Activated CD4-positive, CD25-positive, alpha-beta regulatory T cell treated with anti-CD3 and anti-CD28 coated beads, Interleukin-2, amount 50 U/mL, for 16 hours (primary cell): ENCODE results near the gene HS3ST6.
A peak's percentile ranks its signal among the peaks of the same experiment; 100 is the strongest.
"Not testable (repeated sequence)": the region's sequence is repeated elsewhere in the genome, so short reads cannot be mapped to it uniquely, and the experiment has no call there.

Experiments
- DNase-seq: peaks from one replicate; pipeline ENCODE4 v3.0.0-alpha.2; 2020; ENCODE audit warnings: low read depth, low spot score

HS3ST6 gene

DNA sequence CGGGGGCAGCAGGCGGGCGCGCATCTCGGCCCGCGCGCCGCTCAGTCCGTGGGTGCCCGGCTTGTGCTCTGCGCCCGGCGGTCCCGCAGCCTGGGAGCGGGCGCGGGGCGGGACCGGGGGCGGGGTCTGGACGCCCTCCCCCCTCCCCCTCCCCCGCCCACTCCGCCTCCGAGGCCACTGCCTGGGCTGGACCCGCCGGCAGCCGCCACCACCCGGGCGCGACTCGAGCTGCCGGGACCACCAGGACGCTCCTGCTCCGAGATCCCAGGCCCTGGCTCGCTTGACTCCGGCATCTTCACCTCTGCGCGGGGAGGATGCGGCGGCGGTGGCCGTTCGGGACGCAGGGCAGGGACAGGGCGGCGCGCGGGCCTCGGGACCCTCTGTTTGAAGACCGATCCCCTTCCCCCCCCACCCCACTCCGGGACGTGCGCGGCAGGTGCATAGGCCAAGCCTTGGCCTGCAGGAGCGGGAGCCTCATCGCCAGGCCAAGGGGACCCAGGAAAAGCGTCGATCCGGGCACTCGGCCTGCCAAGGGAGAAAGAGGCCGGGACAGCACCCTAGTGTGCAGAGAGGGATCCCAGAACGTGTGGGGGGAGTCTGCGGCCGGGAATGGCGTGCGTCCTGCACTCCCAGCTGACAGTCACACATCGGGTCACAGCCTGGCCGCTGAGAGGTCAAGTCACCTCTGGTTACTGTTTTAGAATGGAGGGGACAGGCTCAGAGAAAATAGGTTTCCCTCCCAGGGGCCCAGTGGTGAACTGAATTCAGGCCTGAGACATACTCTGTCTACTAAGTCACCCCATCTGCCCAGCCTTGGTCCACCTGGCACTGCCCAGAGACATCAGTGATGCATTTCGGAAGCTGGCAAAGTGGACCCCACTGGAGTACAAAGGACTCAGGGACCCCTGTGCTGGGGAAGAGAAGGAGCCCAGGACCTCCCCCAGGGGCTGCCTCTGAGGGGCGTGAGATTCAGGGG lies at the start of gene HS3ST6:
Gene HS3ST6 (minus strand): TSS at position 65 of the 976 bp plus-strand sequence. CDS start 92 bp downstream, outside the sequence.
- DNase-seq = no peak

DNA sequence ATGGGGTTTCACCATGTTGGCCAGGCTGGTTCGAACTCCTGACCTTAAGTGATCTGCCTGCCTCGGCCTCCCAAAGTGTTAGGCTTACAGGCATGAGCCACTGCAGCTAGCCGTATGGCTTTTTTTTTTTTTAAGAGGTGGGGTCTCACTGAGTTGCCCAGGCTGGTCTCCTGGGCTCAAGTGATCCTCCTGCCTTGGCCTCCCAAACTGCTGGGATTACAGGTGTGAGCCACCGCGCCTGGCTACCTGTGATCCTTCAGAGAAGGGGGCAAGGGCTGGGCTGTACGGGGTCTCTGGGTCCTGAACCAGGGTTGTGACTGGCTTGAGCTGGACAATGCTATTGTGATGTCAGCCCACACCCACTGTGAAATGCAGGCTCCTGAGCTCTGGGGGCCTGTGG lies 48.2 kb upstream of the HS3ST6 start, which contains the start of gene RNF151:
Gene RNF151 (plus strand): TSS at position 397 of the 400 bp plus-strand sequence. CDS start 26 bp downstream, outside the sequence.
- no peak for DNase-seq

DNA sequence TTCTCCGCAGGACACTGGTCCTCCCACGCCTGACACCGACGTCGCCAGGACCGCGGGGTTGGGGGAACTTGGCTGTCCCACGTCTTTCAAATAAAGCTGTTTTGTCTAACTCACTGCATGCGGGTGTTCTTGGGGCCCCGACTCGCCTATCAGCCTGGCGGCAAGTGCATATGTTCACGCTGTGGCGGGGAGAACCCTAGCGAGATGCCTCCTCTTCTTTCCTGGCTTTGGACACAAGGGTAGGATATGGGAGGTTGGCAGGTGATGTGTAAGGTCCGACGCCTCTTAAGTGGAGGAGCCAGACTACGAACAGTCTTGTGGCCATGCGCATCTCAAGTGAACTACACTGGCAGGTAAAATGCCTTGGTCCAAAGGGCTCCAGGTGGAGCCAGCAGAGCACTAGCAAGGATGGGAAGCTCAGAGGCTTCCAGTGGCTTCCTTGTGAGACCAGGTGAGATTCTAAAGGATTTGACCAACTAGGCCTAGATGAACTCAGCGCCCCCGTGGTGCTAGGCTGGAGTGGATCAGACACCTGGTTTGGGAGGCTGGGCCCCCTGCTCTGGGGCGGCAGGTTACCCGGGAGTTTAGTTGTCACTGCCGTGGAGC lies 47.3 kb upstream of the HS3ST6 start:
- DNase-seq = no peak

DNA sequence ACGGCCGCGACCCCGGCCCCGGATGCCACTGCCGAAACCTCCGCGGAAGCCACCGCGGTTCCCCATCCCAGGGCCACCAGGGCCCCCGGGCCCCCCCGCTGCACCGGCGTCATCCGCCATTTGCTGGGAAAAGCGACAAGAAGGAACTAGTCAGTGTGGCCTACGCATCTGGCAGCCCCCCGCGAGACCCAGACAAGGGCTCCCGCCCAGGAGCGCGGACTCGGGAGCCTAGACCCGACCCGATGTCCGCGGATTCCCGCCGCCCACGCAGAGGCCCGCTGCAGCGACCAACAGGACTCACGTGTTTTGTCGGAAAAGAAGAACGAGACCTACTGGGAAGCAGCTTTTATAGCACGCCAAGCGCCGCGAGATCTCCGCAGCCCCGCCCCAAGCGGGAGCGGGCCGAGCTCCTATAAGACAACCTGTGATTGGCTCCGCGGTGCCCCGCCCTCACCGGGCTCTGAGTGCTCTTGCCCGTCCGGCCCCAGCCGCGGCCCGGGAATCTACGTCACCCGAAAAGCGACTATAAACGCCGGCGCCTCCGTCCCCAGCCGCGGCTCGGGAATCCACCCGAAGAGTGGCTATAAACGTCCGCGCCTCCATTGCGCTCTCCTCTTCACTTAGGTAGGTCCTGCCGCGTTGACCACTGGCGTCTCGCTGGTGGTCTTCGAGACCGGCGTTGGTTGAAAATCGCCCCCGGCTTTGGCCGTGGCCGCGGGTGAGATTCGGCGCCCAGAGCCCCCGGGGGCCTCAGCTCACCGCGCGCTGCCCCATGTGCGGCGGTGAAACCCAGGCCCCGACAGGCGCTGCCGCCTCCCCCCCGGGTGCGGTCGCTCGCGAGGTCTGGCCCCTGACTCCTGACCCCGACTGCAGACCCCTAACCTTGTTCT lies 46.5 kb upstream of the HS3ST6 start, which contains the start of gene RPS2:
Gene RPS2 (minus strand): TSS at position 321 of the 890 bp plus-strand sequence. CDS start 201 bp downstream, at position 120.
- peak; percentile 90 for DNase-seq

DNA sequence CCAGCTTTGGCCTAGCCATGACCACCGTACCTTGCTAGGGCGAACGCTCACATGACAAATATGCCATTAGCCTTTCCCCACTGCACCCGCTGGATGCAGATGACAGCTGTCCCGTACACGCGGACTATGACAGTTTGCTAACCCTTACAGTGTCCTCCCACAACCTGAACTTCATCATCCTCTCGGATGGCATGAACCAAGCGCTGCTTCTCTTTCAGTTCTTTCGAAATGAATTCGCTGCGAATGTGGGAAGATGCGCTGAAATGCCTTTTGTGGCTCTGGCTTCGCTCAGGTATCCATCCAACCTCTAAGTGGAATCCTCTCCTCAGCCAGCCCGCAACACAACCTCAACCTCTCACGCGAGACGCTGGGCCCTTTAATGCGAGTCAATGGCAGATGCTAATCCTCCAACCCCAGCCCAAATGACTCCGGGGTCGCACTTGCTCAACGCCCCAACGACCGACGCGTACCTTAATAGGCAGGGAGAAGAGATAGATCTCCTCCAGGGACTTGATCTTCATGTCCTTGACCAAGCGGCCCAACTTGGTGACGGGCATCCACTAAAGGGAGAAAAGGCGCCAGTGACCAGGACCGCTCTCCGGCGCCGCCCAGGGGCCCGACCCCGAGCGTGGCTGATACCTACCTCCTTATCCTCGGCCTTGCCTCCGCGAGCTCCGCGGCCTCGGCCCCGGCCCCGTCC lies 45.7 kb upstream of the HS3ST6 start:
- DNase-seq = no peak

DNA sequence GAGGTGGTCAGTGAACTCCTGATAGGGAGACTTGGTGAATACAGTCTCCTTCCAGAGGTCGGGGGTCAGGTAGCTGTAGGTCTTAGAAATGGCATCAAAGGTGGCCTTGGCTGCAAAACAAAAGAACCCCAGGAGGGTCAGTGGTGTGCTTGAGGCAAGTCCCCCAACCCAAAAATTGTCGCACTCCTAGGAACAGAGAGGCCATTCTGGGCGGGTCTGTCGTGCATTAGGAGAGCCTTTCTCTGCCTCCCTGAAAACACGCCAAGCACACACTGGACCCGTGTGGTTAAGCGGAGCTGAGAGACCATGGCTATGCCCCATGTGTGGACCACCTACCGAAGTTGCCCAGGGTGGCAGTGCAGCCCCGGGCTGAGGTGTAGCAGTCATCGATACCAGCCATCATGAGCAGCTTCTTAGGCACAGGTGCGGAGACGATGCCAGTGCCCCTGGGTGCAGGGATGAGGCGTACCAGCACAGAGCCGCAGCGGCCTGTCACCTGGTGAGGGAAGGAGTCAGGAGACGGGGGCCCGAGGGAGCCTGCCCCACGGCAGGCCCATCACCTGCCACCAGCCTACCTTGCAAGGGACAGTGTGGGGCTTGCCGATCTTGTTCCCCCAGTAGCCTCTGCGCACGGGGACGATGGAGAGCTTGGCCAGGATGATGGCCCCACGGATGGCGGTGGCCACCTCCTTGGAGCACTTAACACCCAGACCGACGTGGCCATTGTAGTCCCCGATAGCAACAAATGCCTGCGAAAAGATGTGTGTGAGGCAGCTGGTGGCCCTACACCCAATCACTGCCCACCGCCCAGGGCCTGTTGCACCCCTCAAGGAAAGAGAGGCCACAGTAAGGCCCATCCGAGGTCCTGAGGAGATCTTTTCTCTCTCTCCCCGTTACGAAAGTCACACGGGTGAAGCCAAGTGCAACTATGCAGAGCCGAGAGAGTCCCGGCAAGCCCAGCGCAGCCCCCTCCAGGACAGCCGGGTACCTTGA lies 44.2 kb upstream of the HS3ST6 start:
- DNase-seq = not testable (repeated sequence)

DNA sequence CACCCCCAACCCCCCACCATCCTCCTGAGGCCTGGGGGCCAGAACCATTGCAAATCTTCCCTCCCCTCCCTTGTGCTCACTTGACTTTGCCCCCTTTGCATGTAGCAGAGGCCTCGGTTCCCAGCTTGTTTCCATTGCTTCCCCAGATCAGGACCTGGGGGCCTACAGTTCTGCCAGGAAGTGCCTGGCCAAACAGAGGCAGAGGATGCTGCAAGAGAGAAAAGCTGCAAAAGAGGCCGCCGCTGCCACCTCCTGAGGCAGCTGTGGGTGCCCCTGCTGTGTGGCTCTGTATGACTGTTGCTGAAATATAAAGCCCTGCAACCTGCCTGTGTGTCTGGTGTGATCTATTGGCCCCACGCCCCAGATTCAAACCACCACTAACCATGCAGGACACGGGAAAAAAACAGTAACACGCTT lies 43.4 kb upstream of the HS3ST6 start:
- DNase-seq = no peak

DNA sequence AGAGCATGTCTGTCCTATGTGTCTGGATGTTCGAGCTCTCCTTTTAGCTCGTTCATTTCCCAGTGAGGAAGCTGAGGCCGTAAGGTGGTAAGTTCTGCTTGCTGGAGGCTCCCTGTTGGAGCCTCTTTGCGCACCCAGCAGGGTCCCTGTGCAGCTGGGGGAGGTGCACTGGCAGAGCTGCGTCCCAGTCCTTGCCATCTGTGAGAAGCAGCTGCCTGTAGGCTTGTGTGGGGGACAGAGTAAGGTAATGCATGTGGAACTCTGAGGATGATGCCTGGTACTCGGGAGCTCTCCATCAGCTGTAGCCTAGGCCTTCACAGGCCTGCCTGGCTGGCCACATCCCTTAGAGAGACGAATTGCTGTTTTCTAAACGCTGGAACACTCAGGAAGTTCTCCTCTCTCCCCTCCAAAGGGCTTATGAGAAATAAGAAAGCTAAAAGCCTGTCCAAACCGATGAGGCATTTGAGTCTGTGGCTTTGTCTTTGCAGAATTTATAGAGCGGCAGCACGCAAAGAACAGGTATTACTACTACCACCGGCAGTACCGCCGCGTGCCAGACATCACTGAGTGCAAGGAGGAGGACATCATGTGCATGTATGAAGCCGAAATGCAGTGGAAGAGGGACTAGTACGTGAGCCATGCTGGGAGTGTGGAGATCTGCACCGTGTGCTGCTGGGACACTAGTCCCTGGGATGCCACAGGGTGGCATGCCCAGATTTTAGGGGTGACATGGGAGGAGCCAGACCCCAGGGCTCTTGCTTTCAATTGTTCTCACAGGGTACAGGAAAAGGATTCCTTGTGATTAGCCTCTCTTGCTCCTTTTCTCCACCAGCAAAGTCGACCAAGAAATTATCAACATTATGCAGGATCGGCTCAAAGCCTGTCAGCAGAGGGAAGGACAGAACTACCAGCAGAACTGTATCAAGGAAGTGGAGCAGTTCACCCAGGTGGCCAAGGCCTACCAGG lies 42.7 kb upstream of the HS3ST6 start:
- no peak for DNase-seq

DNA sequence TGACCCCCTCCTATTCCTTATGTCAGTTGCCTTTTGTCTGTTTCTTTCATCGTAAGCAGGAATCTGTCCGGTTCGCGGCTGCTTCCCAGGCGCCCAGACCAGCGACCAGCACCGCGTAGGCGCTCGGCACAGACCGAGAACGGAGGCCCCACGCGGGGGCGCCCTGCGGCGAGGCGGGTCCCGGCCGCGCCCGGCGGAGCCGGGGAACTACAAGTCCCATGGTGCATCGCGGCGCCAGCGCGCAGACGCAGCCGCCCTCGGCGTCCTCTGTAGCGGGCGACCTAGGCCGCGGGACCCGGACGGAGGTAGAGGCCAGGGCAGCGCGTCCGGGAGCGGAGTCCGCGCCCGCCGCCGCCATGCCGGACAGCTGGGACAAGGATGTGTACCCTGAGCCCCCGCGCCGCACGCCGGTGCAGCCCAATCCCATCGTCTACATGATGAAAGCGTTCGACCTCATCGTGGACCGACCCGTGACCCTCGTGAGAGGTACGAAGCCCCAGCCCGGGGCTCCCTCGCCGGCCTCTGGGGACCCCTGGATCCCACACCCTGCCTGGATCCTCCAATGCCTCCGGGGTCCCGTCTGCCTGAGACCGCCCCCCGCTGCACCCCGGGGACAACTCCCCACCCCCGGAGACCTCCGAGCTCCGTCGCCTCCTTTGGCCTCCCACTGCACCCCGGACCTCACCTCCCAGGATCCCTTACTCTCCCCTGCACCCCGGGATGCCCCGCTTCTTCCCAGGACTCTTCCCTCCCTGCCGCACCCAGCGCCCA lies 41.2 kb upstream of the HS3ST6 start, which contains the start of gene NDUFB10:
Gene NDUFB10 (plus strand): TSS at position 270 of the 771 bp plus-strand sequence. CDS start 87 bp downstream, at position 357.
- DNase-seq = peak; percentile 82

DNA sequence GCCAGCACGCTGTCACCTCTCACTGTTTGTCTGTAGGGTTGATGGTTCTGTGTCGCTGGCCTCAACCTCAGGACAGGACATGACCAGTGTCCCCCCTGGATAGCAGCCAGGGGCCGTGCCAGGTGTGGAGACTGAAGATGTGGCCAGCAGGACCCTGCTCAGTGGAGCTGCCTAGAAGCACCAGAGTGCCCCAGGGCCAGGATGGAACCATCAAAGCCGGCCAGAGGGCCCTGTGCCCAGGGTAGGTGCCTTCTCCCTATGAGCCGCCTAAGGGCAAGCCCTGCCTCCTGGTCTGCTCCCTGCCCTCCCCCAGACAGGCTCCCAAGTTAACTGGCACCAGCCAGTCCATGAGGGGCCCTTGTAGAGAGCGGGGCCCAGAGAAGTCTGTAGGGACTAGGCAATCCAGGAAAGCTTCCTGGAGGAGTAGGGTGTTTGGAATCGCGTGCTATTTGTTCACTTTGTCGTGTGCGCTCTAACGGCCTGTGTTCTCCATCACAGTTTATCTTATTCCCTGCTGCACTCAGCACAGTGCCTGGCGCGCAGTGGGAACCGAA lies 40.6 kb upstream of the HS3ST6 start:
- DNase-seq = no peak

DNA sequence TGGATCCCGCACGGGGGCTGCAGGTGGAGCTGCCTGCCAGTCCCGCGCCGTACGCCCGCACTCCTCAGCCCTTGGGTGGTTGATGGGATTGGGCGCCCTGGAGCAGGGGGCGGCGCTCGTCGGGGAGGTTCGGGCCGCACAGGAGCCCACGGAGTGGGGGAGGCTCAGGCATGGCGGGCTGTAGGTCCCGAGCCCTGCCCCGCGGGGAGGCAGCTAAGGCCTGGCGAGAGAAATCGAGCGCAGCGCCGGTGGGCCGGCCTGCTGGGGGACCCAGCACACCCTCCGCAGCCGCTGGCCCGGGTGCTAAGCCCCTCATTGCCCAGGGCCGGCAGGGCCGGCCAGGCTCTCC lies 39.9 kb upstream of the HS3ST6 start:
- DNase-seq = not testable (repeated sequence)

DNA sequence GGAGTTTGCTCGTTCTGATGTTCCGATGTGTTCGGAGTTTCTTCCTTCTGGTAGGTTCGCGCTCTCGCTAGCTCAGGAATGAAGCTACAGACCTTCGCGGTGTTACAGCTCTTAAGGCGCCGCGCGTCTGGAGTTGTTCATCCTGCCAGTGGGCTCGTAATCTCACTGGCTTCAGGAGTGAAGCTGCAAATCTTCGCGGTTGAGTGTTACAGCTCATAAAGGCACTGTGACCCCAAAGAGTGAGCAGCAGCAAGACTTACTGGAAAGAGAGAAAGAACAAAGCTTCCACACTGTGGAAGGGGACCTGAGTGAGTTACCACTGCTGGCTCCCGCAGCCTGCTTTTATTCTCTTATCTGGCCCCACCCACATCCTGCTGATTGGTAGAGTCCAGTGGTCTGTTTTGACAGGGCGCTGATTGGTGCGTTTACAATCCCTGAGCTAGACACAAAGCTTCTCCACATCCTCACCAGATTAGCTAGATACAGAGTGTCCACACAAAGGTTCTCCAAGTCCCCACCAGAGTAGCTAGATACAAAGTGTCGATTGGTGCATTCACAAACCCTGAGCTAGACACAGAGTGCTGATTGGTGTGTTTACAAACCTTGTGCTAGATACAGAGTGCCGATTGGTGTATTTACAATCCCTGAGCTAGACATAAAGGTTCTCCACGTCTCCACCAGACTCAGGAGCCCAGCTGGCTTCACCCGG lies 39.4 kb upstream of the HS3ST6 start:
- DNase-seq = not testable (repeated sequence)

DNA sequence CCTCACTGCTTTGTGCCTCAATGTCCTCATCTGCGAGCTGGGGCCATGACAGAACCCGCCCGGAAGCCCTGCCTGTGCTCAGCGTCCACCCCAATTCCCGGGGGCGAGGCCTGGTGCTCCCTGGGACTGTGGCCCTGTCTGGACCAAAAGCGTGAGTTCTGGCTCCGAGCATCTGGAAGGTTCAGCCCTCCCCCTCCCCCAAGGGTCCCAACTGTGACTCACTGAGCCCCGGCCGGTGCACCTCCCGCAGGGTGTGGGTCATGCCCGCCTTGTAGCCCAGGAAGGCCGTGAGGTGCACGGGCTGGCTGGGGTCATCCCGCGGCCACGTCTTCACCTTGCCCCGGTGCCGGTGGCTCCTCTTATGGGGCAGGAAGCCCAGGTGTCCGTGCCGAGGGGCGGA lies 35.5 kb upstream of the HS3ST6 start:
- no peak for DNase-seq

DNA sequence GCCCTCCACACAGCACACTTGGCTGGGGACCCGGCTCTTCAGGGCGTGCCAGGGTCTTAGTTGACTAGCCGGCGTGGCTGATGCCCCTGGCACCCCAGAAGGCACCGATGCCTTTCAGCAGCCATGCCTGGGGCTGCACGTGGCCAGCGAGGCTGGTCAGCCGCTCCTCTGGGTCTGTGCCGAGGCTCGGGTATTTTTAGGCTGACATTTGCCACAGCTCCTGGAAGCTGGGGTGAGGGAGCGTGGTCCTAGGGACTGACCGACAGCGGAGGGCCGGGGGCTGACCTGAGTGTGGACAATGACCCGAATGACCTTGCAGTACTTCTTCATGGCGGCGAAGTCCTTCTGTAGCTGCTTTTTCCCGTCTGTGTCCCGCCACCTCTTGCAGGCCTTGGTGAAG lies 32.3 kb upstream of the HS3ST6 start:
- DNase-seq = no peak

DNA sequence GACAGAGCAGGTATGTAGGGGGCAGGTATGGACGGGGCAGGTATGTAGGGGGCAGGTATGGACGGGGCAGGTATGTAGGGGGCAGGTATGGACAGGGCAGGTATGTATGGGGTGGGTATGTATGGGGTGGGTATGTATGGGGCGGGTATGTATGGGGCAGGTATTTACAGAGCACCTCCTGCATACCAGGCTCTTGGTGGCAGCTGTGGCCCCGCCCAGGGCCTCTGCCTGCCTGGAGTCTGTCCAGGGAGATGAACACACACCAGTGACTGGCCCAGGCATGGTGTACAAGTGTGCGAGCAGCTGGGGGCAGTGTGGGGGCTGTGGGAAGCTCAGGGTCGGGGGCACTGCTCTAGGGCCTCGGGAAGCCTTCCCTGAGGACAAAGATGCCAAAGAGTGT lies 31.8 kb upstream of the HS3ST6 start:
- DNase-seq = no peak

DNA sequence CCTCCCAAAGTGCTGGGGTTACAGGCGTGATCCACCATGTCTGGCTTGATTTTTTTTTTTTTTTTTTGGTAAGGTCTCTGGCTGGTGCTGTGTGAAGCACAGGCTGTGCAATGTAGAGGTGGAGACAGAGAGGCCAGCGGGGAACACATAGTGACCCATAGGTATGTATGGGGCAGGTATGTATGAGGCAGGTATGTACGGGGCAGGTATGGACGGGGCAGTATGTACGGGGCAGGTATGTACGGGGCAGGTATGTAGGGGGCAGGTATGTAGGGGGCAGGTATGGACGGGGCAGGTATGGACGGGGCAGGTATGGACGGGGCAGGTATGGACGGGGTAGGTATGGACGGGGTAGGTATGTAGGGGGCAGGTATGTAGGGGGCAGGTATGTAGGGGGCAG lies 31.3 kb upstream of the HS3ST6 start:
- DNase-seq = no peak

DNA sequence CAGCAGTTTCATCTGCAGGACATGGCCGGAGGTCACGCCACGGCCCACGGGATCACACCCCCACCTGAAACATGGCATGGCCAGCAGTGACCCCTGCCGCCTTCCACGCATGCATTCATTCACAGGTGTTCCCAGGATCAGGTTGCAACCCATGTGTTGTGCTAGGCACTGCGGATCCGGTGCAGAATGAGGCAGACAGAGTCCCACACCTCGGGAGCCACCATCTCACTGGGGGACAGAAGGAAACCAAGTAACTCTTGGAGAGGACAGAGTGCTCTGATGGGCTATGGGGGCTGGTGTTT lies 29.1 kb upstream of the HS3ST6 start:
- no peak for DNase-seq
